Nephron progenitor cell (in vitro differentiated cells): Measurements from ENCODE around the gene BMP8A.

ENCODE experiments used
- DNase-seq: peaks from one replicate; pipeline ENCODE4 v3.0.0; 2021
- H3K27ac Mint-ChIP-seq: 2 replicates; pipeline ENCODE4 v1.8.0; 2021; ENCODE audit warnings: mild to moderate bottlenecking, moderate library complexity, mixed read lengths
- H3K27me3 Mint-ChIP-seq: 2 replicates; pipeline ENCODE4 v1.8.0; 2021; ENCODE audit warnings: mild to moderate bottlenecking, low read depth, mixed read lengths; ENCODE audit not compliant: poor library complexity
- H3K36me3 Mint-ChIP-seq: 2 replicates; pipeline ENCODE4 v1.8.0; 2021; ENCODE audit warnings: low read depth, mixed read lengths
- H3K4me1 Mint-ChIP-seq: 2 replicates; pipeline ENCODE4 v1.8.0; 2021; ENCODE audit warnings: mixed read lengths
- H3K4me3 Mint-ChIP-seq: 2 replicates; pipeline ENCODE4 v1.8.0; 2021; ENCODE audit warnings: mild to moderate bottlenecking, moderate library complexity, mixed read lengths
- H3K9me3 Mint-ChIP-seq: 2 replicates; pipeline ENCODE4 v1.8.0; 2021; ENCODE audit warnings: mild to moderate bottlenecking, moderate library complexity, mixed read lengths
- CTCF ChIP-seq: fragments of 200-600 bp; sonication (generic); IDR thresholded peaks from 2 replicates; pipeline ENCODE4 v1.5.0; 2021; ENCODE audit warnings: antibody characterized with exemption

The BMP8A gene

GRCh38 chr1:39478126-39478915 lies 13.1 kb upstream of the BMP8A start:
- H3K4me3 Mint-ChIP-seq, result no peak overlapping the region
- peak overlapping the region; percentile 32 for H3K27ac Mint-ChIP-seq
- H3K9me3 Mint-ChIP-seq, result no peaks in the 10 kb centered on the region
- peaks cover 7% of the 10 kb centered on the region for H3K4me1 Mint-ChIP-seq
- no peak for TF ChIP-seq CTCF
- H3K36me3 Mint-ChIP-seq, result peaks cover 62% of the 10 kb centered on the region
- DNase-seq, result no peak
- H3K27me3 Mint-ChIP-seq, result no peaks in the 10 kb centered on the region

- Mint-ChIP-seq H3K4me1 (peaks cover 7% of the 10 kb centered on the region), H3K36me3 (peaks cover 58% of the 10 kb centered on the region), H3K27ac (no peak overlapping the region), H3K9me3 (no peaks in the 10 kb centered on the region), H3K27me3 (no peaks in the 10 kb centered on the region), H3K4me3 (no peak overlapping the region)
- no peak for TF ChIP-seq CTCF
- DNase-seq, result no peak
These were observed 10.1 kb upstream of the BMP8A start for GRCh38 chr1:39481289-39481688.

GRCh38 chr1:39483276-39483675 lies 8.2 kb upstream of the BMP8A start:
- no peak for DNase-seq
- no peaks in the 10 kb centered on the region for H3K27me3 Mint-ChIP-seq
- no peak overlapping the region for H3K27ac Mint-ChIP-seq
- TF ChIP-seq CTCF, result no peak
- H3K36me3 Mint-ChIP-seq, result peaks cover 71% of the 10 kb centered on the region
- no peaks in the 10 kb centered on the region for H3K9me3 Mint-ChIP-seq
- H3K4me1 Mint-ChIP-seq, result no peaks in the 10 kb centered on the region
- no peak overlapping the region for H3K4me3 Mint-ChIP-seq

GRCh38 chr1:39484564-39484963 lies 6.9 kb upstream of the BMP8A start:
- Mint-ChIP-seq H3K27me3 (peaks cover 13% of the 10 kb centered on the region), H3K27ac (no peak overlapping the region), H3K4me3 (no peak overlapping the region), H3K9me3 (no peaks in the 10 kb centered on the region), H3K4me1 (no peaks in the 10 kb centered on the region), H3K36me3 (peaks cover 72% of the 10 kb centered on the region)
- DNase-seq, result no peak
- no peak for TF ChIP-seq CTCF

GRCh38 chr1:39485046-39485803 lies 6.2 kb upstream of the BMP8A start:
- Mint-ChIP-seq H3K27ac (no peak overlapping the region), H3K9me3 (no peaks in the 10 kb centered on the region), H3K36me3 (peaks cover 65% of the 10 kb centered on the region), H3K4me3 (no peak overlapping the region), H3K4me1 (no peaks in the 10 kb centered on the region), H3K27me3 (peaks cover 19% of the 10 kb centered on the region)
- no peak for TF ChIP-seq CTCF
- no peak for DNase-seq
